Endothelial cell of hepatic sinusoid (primary cell): ENCODE results near the gene LRIT1.
"Not testable (repeated sequence)": the region's sequence is repeated elsewhere in the genome, so short reads cannot be mapped to it uniquely, and the experiment has no call there.

Experiments
- in situ Hi-C: cut with HindIII; loops from 2 replicates; pipeline ENCODE4 v1.10.0; 2017; ENCODE audit warnings: low sequenced_read_pairs

Gene LRIT1, protein sequence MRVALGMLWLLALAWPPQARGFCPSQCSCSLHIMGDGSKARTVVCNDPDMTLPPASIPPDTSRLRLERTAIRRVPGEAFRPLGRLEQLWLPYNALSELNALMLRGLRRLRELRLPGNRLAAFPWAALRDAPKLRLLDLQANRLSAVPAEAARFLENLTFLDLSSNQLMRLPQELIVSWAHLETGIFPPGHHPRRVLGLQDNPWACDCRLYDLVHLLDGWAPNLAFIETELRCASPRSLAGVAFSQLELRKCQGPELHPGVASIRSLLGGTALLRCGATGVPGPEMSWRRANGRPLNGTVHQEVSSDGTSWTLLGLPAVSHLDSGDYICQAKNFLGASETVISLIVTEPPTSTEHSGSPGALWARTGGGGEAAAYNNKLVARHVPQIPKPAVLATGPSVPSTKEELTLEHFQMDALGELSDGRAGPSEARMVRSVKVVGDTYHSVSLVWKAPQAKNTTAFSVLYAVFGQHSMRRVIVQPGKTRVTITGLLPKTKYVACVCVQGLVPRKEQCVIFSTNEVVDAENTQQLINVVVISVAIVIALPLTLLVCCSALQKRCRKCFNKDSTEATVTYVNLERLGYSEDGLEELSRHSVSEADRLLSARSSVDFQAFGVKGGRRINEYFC

DNA sequence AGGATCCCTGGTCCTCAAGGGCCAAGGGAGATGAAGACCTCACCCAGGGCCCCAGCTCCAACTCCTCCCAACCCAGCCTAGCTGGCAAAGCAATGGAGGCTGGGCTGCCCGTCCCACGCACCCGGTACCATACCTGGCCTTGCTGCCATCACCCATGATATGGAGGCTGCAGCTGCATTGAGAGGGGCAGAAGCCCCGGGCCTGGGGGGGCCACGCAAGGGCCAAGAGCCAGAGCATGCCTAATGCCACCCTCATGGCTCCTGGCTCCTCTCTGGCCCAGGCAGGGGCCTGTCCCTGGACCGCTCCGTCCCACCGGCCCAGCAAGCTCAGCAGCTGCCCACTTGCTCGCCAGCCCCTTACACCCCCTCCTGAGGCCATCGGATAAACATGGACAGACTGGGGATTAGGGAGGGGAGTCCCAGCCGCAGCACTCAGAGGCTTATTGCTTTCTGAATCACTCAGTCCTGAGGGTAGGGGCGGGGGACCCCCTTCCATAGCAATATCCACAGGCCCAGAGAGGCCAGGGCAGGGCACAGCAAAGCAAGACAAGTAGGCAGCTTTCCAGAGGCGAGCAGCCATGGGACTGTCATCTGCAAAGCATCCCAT lies at the start of gene LRIT1:
LRIT1 (minus strand) TSS at position 362 of the 606 bp plus-strand sequence; CDS start at position 255, 107 bp downstream.
- in situ Hi-C loops = no loop called here

DNA sequence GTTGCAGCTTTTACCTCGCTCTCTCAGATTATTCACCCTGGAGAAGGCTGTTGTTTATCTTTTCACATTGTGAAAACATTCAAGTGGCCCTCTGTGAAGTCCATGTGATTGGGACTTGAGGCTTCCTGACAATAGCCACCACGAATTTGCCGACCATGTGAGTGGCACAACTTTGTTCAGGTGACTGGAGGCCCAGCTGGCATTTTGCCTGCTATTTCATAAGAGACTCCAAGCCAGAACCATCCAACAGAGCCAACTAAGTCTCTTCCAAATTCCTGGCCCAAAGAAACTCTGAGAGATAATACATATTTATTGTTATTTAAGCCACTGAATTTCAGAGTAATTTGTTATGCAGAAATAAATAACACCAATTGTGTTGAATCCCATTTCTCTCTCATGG lies 48.9 kb upstream of the LRIT1 start:
- in situ Hi-C loops = loop anchor here (5.0 kb wide), 1 partner anchor 37 kb away; the partner anchor contains the start of gene CCSER2

DNA sequence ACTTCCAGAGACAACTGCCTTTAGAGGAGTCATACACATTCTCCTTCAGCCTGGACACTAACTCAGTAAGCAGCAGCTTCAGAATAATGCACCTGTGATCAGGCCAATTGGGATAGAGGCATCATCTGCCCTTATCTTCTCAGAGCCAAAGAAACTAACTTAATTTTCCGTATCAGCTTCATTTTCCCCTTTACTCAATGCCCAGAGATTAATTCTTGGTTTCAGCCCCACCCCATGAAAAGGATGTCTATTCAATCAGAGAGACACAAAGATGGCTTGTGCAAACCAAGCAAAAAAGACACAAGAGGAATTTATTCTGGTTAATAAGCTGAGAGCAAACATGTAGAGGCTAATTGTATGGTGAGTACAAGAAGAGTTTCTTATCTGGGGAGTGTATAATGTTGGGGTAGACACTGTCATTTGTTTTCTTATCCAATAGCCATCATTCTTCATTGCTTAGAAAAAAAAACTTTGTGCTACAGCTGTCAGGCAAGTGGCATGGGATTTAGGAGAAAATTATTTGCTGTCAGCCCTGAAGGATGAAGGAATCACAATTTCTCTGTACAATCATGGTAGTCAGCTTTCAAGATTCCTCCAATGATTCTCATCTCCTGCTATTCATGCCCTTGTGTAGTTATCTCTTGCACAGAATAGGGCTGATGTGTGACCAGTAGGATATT lies 48.3 kb upstream of the LRIT1 start:
- in situ Hi-C loops = loop anchor here (5.0 kb wide), 1 partner anchor 38 kb away; the partner anchor contains the start of gene CCSER2

GRCh38 chr10:84288151-84288550 lies 46.8 kb upstream of the LRIT1 start:
- in situ Hi-C loops = no loop called here

- in situ Hi-C loops = no loop called here
These were observed 45.3 kb upstream of the LRIT1 start for GRCh38 chr10:84286695-84287094.

DNA sequence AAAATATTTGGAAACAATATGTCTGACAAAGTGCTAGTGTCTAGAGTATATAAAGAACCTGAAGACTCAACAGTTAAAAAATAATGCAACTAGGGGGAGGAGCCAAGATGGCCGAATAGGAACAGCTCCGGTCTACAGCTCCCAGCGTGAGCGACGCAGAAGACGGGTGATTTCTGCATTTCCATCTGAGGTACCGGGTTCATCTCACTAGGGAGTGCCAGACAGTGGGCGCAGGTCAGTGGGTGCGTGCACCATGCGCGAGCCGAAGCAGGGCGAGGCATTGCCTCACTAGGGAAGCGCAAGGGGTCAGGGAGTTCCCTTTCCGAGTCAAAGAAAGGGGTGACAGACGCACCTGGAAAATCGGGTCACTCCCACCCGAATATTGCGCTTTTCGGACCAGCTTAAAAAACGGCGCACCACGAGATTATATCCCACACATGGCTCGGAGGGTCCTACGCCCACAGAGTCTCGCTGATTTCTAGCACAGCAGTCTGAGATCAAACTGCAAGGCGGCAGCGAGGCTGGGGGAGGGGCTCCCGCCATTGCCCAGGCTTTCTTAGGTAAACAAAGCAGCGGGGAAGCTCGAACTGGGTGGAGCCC lies 38.6 kb upstream of the LRIT1 start:
- in situ Hi-C loops = not testable (repeated sequence)

GRCh38 chr10:84270708-84271107 lies 29.4 kb upstream of the LRIT1 start:
- in situ Hi-C loops = no loop called here

DNA sequence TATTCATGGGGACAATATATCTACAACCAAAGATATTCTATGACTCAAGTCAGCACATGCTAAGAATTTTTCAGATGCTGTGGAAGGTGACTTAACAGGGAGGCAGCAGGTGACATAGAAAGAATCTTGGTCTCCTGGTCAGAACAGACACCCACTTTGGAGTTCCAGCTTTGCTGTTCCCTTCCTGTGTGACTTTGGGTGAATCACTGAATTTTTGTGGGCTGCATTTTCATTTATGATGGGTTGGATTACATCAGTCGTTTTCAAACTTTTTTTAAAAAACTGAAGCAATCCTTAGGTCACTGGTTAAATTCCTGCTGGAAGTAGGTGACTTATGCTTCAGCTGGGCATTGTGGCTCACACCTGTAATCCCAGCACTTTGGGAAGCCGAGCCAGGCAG lies 28.4 kb upstream of the LRIT1 start:
- in situ Hi-C loops = loop anchor here (5.0 kb wide), 1 partner anchor 58 kb away; the partner anchor contains the start of gene CCSER2

- in situ Hi-C loops = loop anchor here (5.0 kb wide), 1 partner anchor 58 kb away; the partner anchor contains the start of gene CCSER2
These were observed 27.8 kb upstream of the LRIT1 start for GRCh38 chr10:84269162-84269561.

DNA sequence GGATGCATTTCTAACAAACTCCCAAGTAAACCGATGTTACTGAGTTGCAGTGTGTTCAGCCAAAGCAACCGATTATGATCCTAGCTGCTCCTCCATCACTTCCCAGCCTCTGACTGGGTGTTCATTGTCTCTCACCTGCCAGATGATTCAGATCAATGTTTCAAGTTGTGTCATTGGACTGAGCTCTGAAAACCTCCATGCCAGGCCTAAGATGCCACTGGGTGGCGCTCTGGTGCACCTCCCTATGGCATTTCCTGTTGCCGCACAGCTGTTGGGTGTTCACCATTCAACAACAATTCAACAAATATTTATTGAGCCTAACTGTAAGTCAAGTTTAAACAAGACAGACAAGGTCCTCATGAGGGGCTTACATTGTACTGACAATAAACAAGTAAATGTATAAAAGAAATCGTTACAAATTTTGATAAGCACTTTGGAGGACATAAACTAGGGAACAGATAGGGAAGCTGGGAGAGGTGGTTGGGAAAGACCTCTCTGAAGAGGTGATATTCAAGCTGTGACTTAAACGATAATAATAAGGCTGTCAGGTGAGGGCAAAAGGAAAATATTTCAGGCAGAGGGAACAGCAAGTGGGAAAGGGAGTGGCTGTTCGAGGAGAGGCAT lies 26.3 kb upstream of the LRIT1 start:
- in situ Hi-C loops = loop anchor here (5.0 kb wide), 1 partner anchor 60 kb away; the partner anchor contains the start of gene CCSER2

DNA sequence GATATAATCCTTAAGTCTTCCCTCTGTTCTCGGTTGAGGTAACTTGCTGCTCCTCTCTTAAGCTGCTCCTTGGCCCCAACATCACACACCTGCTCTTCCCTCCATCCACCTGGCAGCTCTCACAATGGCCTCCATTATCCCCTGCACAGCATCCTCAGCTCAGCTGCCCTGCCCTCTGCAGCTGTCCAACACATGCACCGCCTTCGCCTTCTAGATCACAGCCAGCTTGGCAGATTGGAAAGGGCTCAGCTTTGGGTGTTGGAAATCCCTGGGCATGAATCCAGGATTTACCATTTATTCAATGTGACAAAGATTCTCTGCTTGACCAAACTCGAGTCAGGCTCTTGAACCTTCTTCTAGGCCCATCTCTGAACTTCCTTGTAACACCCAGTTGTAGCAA lies 24.1 kb upstream of the LRIT1 start:
- in situ Hi-C loops = loop anchor here (5.0 kb wide), 1 partner anchor 62 kb away; the partner anchor contains the start of gene CCSER2

DNA sequence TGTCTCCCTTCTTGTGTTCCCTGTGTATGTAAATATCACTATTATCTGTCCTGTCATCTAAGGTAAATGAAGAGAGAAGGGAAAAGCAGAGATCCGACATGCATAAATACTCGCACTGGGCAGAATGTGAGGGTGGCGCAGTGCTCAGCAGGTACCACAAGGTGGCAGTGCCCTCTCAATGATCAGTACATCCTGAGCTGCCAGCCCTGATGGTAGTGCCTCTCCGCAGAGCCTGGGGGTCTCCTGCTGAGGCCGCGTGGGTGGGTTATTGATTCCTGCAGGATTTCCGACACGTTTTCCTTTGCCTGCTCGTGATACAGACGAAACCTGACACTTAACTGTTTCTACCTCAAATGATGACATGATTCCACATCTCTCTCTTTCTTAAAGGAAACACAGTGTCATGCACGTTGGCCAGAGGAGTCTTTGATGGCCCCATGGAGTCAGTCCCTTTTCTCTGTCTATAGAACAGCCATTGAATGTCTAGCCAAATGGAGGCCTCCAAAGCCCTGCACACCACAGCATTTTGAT lies 23.3 kb upstream of the LRIT1 start:
- in situ Hi-C loops = loop anchor here (5.0 kb wide), 1 partner anchor 63 kb away; the partner anchor contains the start of gene CCSER2

DNA sequence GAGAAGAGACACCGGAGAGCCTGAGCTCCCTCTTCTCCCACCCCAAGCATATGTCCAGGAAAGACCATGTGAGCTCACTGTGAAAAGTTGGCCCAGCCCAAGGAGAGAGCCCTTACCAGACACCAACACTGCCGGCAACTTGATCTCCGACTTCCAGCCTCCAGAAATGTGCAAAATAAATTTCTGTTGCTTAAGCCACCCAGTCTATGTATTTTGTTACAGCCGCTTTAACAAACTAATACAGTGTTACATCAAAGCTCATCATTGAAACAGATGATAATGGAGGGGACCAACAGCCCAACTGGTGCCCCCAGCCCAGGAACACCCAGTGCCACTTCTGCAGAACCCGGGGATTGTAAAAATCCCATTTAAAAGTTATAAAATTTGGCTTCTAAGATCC lies 22.4 kb upstream of the LRIT1 start:
- in situ Hi-C loops = no loop called here

DNA sequence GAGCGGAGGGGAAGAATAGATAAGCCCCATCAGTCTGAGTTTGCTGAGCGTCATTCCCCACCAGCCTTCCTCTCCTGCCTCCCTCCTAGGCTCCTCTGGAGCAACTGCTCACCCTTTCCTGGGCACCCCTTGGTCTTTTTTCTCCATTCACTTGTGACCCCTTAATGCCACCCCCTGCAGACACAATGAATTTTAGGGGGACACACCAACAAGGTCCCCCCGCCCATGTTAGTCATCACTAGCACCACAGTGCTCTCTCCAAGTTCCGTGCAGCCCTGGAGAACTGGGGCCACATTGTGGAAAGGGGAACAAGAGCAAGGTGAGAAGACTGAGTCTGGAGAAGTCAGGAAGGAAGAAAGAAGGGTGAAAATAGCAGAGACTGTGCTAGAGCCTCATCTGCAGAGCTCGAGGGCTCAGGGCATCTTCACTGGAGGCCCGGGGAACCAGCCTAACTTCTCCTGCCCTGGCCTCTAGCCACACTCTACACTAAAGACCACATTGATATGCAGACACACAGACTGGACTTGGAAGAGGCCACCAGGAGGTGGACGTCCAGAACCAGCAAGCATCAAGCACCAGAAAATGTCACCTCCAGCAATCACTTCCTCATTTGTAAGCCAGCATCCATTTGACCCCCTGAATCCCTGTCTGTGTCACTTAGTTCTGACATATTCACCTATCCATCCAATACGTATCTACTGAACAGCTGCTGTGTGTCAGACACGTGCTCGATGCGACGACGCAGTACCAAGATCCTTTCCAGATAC lies 21.0 kb upstream of the LRIT1 start:
- in situ Hi-C loops = no loop called here

DNA sequence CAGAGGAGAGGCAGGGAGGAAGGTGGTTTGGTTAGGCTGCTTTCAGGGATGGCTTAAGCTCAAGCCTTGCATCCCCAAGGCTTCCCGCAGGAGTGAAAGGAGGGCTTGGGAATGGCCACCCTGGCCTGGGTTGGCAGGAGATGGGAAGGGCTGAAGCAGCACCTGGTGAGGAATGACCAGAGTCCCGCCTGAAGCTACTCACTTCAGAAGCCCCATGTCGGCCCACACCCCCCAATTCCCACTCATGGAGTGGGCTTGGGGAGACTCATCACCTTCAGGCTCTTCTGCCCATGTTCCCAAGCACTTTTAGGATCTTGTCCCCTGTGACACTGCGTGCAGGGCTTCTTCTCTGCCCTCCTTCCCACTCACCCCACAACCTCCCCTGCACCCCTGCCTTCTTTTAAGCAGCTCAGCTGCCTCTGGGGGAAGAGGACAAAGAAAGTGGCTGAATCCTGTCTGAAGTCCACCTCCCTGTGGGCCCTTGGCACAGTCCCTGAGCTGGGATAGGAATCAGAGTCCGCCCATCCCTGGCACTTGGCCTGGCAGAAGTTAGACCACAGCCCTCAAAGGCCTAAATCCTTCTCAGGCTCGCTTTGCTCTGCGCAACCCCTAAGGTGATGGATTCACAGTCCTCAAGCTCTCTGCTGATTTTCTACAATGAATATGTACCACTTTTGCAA lies 20.0 kb upstream of the LRIT1 start:
- in situ Hi-C loops = no loop called here

DNA sequence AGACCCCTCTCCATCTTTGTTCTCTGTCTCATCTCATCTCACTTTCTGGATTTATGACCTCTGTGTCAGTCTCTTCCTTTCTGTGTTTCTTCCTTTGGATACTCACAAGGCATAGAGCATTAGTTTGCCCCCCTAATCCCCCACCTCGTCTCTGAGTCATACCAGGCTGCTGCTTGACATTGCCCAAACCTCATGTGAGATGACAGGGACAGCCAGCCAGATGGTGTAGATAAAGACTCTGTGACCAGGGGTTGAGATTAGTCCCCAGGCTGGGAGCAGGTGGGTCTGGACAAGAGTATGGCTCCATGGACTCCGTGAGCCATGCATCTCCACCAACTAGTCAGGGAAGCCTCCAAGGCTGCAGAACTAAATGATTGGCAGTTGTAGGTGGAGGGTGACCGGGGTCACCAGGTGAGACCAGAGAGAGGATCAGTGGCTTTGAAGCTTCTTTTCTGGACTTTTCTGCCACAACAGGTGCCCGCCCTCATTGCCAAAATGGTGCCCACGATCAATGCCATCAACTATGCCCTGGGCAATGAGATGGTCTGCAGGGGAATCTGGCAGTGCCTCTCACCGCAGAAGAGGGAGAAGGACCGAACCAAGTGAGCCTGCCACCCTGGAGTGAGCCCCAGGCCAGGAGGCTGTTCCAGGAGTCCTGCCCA lies 16.8 kb upstream of the LRIT1 start:
- in situ Hi-C loops = no loop called here

DNA sequence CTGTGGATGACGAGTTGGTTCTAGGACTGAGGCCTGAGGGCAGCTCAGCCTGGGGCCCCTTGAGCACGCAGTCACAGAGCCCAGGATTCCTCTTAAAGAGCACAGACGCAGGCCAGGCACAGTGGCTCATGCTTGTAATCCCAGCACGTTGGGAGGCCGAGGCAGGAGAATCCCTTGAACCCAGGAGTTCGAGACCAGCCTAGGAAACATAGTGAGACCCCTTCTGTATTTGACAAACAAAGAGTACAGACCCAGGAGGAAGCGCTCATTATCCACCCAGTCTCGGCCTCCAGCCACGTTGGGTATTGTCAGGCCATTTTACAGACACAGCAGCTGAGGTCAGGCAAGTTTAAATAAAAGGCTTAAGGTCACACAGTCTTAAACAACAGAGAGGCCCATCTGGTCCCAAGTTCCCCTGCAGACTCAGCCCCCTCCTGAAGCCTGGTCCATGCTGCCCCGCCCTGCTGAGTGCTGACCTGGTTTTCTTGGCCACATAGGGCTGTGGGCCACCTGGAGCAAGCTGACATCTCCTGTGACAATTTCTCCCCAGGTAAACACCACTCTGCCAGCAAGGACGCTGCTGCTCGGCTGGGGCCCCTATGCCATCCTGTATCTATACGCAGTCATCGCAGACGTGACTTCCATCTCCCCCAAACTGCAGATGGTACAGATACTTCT lies 16.1 kb upstream of the LRIT1 start:
- in situ Hi-C loops = no loop called here
